HG03378 (cell line): ENCODE measurements around the gene CMTM2.
"Not testable (repeated sequence)": the region's sequence is repeated elsewhere in the genome, so short reads cannot be mapped to it uniquely, and the experiment has no call there.

Source experiments
- ATAC-seq: cut with Tn5 transposase; IDR thresholded peaks from one replicate; pipeline ENCODE4 v1.9.1; 2021; ENCODE audit warnings: mild to moderate bottlenecking, moderate library complexity; ENCODE audit not compliant: unreplicated experiment

CMTM2 gene

DNA sequence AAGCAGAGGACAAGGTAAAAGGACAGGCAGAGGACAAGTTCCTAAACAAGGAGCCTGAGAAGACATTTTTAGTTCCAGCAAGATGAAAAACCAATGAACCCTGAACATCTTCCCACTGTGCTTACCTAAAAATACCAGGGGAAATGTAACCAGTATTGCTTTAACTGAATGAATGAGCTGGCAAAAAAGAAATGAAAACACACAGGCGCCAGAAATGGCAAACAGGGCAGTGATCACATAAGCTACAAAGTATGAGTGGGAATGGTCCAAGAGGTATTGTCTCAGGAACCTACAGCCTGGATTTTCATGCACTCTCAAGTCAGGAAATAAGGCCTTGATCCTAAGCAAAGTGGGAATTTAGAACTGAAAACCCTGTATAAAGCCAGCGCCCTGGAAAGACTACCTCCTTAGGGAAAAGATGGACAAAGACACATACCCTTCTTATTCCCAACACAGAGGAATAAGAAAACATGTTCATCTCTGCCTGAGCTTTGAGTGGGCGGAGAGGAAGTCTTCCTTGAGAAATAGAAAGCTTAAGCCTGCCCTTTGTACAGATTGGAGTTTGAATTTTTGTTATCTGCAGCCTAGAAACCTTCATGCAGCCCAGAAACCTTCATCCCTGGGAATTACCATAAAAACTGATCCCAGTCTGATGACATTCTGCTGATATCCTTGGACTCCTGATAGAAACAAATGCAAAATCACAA lies 2.1 kb downstream of the CMTM2 start:
- no peak for ATAC-seq

- ATAC-seq: no peak
Measured at GRCh38 chr16:66585481-66586239, 6.4 kb downstream of the CMTM2 start.

- no peak for ATAC-seq
Measured at GRCh38 chr16:66587881-66588600, 8.8 kb downstream of the CMTM2 start.

DNA sequence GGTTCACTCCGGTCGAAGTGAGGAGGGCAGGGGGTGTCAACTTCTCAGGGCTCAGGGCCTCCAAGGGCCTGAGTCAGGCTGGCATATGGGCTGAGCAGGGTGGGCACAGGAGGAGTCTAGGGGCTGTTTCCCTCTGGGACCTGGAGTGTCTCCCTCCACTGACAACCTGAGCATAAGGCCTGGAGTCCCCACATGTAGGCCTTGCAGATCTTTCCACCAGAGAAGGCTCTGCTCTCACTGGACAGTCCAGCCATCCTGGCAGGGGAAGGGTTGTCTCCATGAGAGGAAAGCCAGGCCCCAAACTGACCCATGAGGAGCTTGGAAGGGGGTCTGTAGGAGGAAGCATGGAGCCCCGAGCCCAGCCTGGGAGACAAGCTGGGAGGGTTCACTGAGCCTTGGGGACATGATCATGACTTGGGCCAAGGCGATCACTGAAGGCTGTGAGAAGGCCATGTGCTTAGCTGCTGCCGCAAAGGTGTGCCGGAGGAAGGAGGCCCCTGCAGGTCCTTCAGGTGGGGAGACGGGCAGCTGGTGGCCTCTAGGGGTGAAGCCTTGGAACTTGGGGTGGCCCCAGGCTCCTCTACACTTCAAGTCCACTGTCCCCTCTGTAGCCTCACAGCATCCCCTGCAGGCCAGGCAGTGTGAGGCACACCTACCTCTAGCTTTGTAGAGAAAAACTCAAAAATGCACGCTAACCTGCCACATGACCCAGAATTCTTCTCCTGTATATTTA lies 9.9 kb downstream of the CMTM2 start:
- peak; percentile 84 for ATAC-seq

DNA sequence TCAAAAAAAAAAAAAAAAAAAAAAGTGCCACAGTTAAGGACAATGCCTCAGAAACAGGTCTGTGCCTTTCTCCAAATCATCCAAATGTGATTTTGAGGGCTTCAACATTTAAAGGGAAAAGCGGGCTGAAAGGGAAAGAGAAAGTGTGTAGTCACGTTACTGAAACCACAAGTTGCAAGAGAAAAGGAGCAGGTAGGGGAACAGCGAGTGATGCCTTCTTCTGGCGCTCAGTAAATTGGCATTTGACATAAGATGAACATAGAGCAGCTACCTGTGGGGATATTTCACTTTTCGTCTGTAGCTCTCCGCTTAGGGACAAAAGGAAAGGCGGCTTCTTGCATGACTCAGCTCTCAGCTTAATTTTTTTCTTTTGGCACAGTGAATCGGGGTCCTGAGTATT lies 11.1 kb downstream of the CMTM2 start:
- no peak for ATAC-seq

DNA sequence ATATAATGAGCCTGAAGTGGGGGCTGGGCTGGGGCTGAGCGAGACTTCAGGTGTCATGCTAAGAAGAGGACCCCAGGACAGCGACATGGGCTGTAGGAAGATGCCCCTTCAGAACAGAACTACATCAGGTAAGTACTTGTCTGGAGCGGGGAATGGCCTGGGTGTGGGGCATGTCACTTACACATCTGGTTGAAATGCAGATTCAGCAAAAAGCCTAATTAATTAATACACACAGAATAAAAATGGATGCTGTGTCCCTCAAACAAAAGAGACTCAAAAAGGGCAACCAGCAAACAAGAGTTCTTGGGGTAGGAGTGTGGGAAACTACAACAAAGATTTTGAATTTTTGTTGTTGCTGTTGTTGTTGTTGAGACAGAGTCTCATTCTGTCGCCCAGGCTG lies 11.8 kb downstream of the CMTM2 start:
- ATAC-seq: no peak

- ATAC-seq: no peak
Measured at GRCh38 chr16:66592241-66592640, 13.0 kb downstream of the CMTM2 start.

- no peak for ATAC-seq
Measured at GRCh38 chr16:66592814-66593213, 13.6 kb downstream of the CMTM2 start.

DNA sequence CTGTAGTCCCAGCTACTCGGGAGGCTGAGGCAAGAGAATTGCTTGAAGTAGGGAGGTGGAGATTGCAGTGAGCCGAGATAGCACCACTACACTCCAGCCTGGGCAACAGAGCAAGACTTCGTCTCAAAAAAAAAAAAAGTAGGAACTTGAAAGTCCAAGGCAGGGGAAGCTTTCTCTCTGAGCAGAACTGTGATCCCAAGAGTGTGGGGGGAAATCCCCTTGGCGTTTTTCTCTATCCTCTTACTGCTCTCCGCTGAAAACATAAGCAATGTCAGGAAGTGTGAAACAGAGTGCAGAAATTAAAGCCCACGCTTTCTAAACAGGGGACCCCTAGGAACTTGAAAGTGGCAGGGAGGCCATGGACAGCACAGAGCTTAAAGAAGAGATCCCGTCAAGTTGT lies 15.5 kb downstream of the CMTM2 start:
- ATAC-seq: no peak

- not testable (repeated sequence) for ATAC-seq
Measured at GRCh38 chr16:66596559-66596958, 17.3 kb downstream of the CMTM2 start.

DNA sequence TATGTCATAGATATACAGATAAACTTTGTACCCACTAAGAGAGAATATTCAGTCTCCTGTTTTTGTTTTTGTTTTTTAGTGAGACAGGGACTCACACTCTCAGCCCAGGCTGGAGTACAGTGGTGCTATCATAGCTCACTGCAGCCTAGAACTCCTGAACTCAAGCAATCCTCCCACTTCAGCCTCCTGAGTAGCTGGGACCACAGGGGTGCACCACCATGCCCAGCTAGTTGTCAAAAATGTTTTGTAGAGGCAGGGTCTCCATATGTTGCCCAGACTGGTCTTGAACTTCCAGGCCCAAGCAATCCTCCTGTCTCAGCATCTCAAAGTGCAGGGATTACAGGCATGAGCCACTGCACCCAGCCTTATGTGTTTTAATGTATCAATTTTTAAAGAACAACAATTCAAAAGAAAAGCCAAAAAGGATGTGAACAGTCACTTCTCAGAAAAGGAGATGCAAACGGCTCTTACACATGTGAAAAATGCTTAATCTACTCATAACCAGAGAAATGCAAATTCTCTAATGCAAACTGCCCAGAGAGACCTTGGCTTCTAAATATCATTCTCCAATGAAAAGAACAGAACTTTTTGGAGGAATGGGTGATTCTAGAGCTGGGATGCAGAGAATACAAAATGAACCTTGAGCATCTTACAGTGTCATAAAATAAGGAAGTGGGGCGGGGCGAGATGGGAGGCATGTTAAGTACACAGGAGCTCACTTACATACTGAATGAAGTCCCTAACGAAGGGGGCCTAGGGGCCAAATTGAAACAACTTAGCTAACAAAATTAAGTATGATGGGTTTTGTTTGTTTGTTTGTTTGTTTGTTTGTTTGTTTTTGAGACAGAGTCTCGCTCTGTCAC lies 18.0 kb downstream of the CMTM2 start:
- ATAC-seq: no peak

DNA sequence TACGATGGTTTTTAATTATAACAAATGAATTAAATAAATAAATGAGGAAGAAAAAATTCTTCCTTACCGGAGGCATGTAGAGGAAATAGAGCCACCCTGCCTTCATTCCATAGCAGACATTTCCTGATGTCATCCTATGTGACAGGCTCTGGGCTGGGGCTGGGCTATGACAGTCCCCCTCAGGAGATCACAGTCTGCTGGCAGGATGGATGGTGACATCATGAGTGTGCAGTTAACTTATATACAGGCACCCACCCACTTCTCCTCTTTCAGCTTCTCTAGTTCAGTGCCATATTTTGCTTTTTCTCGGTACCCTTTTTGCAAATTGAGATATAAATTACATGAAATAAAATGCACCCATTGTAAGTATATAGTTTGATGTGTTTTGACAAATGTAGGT lies 18.8 kb downstream of the CMTM2 start:
- ATAC-seq: no peak

- ATAC-seq: no peak
Measured at GRCh38 chr16:66599726-66600125, 20.5 kb downstream of the CMTM2 start.

GRCh38 chr16:66600477-66600876 lies 21.2 kb downstream of the CMTM2 start:
- ATAC-seq: no peak

DNA sequence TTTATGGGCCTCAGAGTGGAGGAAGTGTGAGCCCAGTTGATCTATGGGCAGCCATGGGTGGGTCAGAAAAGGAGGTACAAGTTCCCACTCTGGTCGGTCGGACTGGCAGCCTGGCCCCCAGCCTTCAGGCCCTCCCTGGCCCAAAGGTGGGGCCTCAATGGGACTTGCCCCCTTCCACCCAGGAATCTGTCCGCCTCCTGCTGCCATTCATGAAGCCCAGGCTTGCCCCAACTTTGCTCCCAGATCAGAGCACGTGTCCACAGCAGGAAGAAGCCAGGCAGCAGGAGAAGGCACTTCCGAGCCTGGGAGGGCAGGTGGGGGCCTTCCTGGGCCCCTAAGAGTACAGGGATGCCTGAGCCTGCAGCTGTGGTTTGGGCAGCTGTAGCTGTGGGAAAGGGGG lies 22.2 kb downstream of the CMTM2 start:
- ATAC-seq: no peak

- no peak for ATAC-seq
Measured at GRCh38 chr16:66603537-66604375, 24.5 kb downstream of the CMTM2 start.

DNA sequence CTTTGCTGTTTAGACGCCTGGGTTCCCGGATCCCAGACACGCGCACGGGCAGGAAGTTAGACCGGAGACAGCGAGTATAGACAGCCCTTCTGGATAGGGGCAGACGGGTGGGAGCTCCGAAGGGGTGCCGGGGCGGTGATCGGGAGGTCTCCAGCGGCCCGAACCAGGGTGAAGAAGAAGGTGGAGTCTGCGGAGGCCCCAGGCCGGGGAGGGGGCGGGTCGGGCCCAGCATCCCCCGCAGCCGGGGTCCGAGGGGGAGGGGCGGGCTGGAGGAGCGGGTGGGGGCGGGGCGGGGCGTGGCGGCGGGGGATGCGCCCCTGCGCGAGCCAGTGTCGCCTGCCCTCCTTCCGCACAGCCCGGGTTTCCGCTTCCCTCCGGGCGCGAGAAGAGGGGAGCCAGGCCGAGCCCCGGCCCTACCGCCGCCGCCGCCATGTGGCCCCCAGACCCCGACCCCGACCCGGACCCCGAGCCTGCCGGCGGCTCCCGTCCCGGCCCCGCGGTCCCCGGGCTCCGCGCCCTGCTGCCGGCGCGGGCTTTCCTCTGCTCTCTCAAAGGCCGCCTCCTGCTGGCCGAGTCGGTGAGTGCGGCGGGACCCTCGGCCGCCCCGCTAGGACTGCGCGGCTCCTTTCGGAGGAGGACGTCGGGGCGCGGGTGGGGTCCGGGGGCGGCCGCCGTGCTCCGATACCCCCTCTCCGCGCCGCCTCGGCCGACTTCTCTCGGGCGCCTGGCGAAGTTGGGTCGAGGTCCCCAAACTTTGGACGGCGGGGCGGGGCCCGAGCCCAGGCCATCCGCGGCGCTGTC lies 25.3 kb downstream of the CMTM2 start, which contains the start of gene CMTM3:
Gene CMTM3 (plus strand): TSS at position 329 of the 801 bp plus-strand sequence. CDS start 102 bp downstream, at position 431.
- ATAC-seq: no peak

- ATAC-seq: no peak
Measured at GRCh38 chr16:66605177-66605978, 26.1 kb downstream of the CMTM2 start.
